T-helper 2 cell treated with Interferon-gamma antibody and Interleukin-4, amounts not matched to agents 5 μg/mL and 100 μg/mL, for 36 hours (primary cell): ENCODE data around the gene IGFBP2.

Experiments used
- DNase-seq: peaks from one replicate; pipeline ENCODE4 v3.0.0; 2021; ENCODE audit warnings: low spot score
- H3K27ac Mint-ChIP-seq: one replicate; pipeline ENCODE4 v1.8.0; 2021; ENCODE audit warnings: mild to moderate bottlenecking, mixed read lengths
- H3K27me3 Mint-ChIP-seq: one replicate; pipeline ENCODE4 v1.8.0; 2021; ENCODE audit warnings: low read depth, mixed read lengths
- H3K36me3 Mint-ChIP-seq: one replicate; pipeline ENCODE4 v1.8.0; 2021; ENCODE audit warnings: low read depth, mixed read lengths
- H3K4me1 Mint-ChIP-seq: one replicate; pipeline ENCODE4 v1.8.0; 2021; ENCODE audit warnings: low read depth, mixed read lengths
- H3K4me3 Mint-ChIP-seq: one replicate; pipeline ENCODE4 v1.8.0; 2022; ENCODE audit warnings: mild to moderate bottlenecking, moderate library complexity, mixed read lengths
- H3K9me3 Mint-ChIP-seq: one replicate; pipeline ENCODE4 v1.8.0; 2021; ENCODE audit warnings: mixed read lengths

IGFBP2 gene

DNA sequence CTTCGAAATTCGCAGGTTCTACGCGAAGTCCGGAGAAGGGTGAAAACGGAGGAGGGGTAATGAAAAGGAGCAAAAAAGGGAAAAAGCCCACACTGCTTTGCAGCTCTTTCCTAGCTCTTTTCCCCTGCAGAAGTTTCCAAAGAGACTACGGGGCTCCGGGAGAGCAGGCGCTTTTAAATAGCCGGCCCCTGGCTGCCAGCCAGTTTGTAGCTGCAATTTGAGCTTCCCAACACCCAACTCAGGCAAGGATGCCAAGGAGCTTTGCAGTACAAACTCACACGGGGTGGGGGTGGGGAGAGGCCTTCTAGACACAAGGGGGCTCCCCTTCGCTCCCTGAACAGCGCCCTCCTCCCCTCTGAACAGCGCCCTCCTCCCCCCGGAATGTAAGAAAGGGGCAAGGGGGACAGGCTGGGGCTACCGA lies 62.2 kb downstream of the IGFBP2 start, which contains the start of gene IGFBP5:
Gene IGFBP5 (minus strand): TSS at position 149 of the 421 bp plus-strand sequence. CDS start 774 bp downstream, outside the sequence.
- DNase-seq, result no peak
- Mint-ChIP-seq H3K27me3 (peaks cover 75% of the 10 kb centered on the region), H3K9me3 (no peaks in the 10 kb centered on the region), H3K27ac (no peak within 1 kb of the TSS), H3K36me3 (no peaks in the 10 kb centered on the region), H3K4me3 (peak within 1 kb of the TSS; percentile 82), H3K4me1 (peaks cover 27% of the 10 kb centered on the region)

DNA sequence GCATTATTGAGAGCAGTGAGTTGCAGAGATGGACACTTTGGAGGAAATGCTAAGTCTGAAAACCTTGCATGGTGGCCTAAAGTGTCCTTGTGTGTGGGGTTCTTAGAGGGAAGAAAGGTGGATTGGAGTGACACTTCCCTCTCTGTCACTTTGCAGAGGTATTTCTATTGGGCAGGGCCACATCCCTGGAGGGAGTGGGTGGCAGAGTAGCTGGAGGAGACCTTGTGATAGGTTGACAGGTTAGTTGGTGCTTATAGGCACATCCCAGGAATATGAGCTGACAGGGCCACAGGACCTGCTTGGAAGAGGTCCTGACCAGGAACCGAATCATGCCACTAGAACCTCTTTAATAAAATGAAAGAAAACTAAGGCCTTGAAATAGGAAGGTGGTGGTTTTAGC lies 63.1 kb downstream of the IGFBP2 start:
- H3K4me3 Mint-ChIP-seq, result no peak overlapping the region
- H3K4me1 Mint-ChIP-seq, result peaks cover 24% of the 10 kb centered on the region
- no peaks in the 10 kb centered on the region for H3K9me3 Mint-ChIP-seq
- no peak for DNase-seq
- H3K36me3 Mint-ChIP-seq, result no peaks in the 10 kb centered on the region
- H3K27me3 Mint-ChIP-seq, result peaks cover 67% of the 10 kb centered on the region
- no peak overlapping the region for H3K27ac Mint-ChIP-seq

DNA sequence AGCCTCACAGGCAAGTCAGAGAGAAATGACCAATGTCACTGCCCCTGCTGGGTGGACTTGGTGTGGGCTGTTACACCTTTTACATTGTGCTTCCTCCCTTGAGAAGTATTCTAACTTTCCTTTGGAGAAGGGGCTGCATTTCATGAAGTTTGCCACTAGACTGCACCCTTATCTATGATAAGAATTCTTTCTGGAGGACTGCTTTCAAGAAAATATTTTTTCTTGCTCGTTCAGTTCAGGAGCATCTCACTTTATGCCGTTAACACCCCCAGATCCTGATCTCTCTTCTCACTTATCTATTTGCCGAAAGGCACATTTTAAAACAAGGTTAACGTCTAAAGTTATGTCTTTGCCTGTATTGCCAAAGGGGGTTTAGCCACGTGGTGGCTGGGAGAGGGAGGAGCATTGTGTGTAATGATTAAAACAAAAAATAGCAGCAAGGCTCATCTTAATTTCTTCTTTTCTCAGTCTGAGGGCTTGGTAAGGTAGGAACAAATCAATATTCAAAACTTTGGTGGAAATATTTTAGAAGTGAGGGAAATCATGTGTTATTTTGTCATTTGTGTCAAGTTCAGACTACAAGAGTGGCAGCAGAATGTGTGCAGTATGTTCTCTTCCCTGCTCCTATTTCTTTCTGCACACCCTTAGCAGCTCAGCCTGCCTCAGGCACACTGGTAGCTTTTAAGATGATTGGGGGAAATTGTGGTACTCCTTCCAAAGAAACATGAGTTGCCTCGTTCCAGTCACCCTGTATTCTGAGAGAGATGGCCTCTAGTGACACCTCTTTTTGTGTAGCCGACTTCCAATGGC lies 63.7 kb downstream of the IGFBP2 start:
- H3K9me3 Mint-ChIP-seq, result no peaks in the 10 kb centered on the region
- DNase-seq, result no peak
- peaks cover 21% of the 10 kb centered on the region for H3K4me1 Mint-ChIP-seq
- peaks cover 63% of the 10 kb centered on the region for H3K27me3 Mint-ChIP-seq
- H3K27ac Mint-ChIP-seq, result no peak overlapping the region
- H3K4me3 Mint-ChIP-seq, result no peak overlapping the region
- no peaks in the 10 kb centered on the region for H3K36me3 Mint-ChIP-seq

DNA sequence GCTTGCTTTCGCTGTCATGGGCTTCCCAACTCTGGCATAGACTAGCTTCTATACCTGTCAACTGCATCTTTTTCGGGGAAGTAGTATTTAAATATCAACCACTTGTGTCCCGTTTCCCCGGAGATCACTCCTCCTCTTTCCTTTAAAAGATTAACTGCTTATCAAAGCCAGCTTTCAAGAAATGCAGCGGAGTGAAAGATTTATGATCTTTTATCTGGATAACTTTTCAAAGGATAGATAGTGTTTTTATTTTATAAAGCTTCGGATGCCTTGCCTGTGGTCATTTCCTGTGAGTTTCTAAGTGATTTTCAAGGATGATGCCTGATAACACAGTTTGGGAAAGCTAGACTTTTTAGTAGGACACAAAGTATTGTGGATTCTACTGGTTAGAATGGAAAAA lies 65.1 kb downstream of the IGFBP2 start:
- Mint-ChIP-seq H3K27me3 (peaks cover 52% of the 10 kb centered on the region), H3K4me1 (peaks cover 13% of the 10 kb centered on the region), H3K36me3 (no peaks in the 10 kb centered on the region), H3K27ac (no peak overlapping the region), H3K4me3 (no peak overlapping the region), H3K9me3 (no peaks in the 10 kb centered on the region)
- no peak for DNase-seq

DNA sequence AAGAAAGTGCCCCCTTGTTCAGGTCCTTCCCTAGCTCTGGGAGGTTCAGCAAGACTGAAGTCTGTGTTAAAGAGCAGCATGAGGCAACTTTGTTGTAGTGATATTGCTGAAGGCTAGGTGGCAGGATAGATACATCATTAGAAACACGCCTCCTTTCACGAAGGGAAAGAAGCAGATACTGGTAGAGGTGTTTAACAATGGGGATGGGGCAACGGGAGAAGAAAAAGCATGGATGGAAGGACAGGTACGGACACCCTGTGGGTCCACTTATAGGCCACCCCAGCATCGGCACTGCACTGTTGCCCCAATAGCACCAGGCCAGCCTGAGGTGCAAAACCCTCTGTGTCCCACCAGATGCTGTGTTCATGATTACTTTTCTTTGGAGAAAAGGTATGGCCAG lies 65.7 kb downstream of the IGFBP2 start:
- DNase-seq, result no peak
- H3K4me1 Mint-ChIP-seq, result peaks cover 10% of the 10 kb centered on the region
- no peak overlapping the region for H3K4me3 Mint-ChIP-seq
- peaks cover 46% of the 10 kb centered on the region for H3K27me3 Mint-ChIP-seq
- no peaks in the 10 kb centered on the region for H3K9me3 Mint-ChIP-seq
- no peaks in the 10 kb centered on the region for H3K36me3 Mint-ChIP-seq
- no peak overlapping the region for H3K27ac Mint-ChIP-seq

DNA sequence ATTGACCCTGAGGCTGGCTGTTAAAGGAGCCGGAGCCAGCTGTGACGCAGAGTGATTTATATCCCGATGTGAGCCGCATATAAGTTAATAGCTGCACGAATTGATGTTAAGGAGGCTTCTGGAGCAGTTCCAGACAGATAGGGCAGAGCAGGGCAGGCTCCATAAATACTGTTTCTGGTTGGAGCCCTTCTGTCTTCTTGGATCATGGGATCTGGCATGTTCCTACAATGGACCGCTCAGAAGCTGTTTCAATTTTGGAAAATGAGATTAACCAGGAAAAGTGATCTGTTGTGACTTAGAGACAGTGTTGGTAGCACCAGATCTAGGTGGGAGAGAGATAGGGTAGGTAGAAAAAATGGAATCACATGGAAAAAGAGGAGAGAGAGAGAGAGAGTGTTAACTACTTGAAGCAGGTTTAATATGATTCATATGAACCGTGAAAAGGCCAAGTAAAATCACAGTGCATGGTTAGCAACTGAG lies 66.9 kb downstream of the IGFBP2 start:
- Mint-ChIP-seq H3K36me3 (no peaks in the 10 kb centered on the region), H3K4me1 (peaks cover 3% of the 10 kb centered on the region), H3K27ac (no peak overlapping the region), H3K9me3 (no peaks in the 10 kb centered on the region), H3K27me3 (peaks cover 36% of the 10 kb centered on the region), H3K4me3 (no peak overlapping the region)
- DNase-seq, result no peak

DNA sequence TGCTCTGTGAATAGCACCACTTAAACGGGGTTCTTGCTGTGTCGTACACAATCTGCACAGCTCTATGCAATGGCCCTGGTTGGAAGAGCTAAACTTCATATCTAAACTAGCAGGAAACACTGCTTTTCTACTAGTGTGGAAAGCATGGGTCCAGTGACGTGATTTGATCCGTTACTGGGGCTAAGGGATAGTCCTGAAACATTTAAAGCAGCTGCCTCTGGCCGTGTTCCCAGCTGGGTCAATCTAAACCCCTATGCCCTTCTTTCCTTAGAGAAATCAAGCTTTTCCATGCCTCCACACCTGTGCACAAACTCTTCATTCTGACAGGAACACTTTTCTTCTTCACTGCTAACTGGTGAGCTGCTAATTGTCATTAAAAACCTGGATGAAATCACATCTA lies 67.6 kb downstream of the IGFBP2 start:
- no peak overlapping the region for H3K27ac Mint-ChIP-seq
- H3K9me3 Mint-ChIP-seq, result no peaks in the 10 kb centered on the region
- no peak overlapping the region for H3K4me3 Mint-ChIP-seq
- H3K36me3 Mint-ChIP-seq, result no peaks in the 10 kb centered on the region
- DNase-seq, result no peak
- peaks cover 30% of the 10 kb centered on the region for H3K27me3 Mint-ChIP-seq
- H3K4me1 Mint-ChIP-seq, result peaks cover 3% of the 10 kb centered on the region

DNA sequence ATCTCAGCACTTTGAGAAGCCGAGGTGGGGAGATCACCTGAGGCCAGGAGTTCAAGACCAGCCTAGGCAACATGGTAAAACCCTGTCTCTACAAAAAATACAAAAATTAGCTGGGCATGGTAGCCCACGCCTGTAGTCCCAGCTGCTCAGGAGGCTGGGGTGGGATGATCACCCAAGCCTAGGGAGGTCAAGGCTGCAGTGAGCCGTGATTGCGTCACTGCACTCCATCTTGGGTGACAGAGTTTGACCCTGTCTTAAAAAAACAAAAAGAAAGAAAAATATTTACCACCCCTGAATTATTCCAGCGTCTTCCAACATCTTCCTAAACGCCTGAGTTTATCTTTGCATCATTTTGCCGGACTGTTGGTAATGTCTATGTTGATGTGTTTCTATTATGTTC lies 68.3 kb downstream of the IGFBP2 start:
- no peak for DNase-seq
- Mint-ChIP-seq H3K27me3 (peaks cover 22% of the 10 kb centered on the region), H3K27ac (no peak overlapping the region), H3K4me1 (peaks cover 3% of the 10 kb centered on the region), H3K36me3 (no peaks in the 10 kb centered on the region), H3K4me3 (no peak overlapping the region), H3K9me3 (no peaks in the 10 kb centered on the region)

DNA sequence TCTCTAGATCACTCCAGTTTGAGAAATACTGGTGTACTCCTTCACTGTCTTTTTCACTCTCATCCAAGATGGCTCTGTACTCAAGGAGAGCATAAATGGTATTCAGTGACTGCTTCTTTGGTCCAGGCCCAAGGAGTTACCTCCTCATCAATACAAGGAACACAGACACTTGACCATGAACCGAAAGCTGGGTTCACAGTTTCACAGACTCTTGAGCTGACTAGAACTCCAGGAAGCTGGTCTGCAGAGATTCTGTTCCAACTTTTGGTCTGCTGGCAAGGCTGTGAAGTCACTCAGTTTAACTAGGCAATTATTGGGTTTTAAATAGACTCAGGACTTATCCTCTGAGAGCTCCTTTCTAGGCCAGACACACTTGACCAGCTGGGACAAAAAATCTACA lies 69.5 kb downstream of the IGFBP2 start:
- Mint-ChIP-seq H3K9me3 (no peaks in the 10 kb centered on the region), H3K27ac (no peak overlapping the region), H3K4me1 (no peaks in the 10 kb centered on the region)

DNA sequence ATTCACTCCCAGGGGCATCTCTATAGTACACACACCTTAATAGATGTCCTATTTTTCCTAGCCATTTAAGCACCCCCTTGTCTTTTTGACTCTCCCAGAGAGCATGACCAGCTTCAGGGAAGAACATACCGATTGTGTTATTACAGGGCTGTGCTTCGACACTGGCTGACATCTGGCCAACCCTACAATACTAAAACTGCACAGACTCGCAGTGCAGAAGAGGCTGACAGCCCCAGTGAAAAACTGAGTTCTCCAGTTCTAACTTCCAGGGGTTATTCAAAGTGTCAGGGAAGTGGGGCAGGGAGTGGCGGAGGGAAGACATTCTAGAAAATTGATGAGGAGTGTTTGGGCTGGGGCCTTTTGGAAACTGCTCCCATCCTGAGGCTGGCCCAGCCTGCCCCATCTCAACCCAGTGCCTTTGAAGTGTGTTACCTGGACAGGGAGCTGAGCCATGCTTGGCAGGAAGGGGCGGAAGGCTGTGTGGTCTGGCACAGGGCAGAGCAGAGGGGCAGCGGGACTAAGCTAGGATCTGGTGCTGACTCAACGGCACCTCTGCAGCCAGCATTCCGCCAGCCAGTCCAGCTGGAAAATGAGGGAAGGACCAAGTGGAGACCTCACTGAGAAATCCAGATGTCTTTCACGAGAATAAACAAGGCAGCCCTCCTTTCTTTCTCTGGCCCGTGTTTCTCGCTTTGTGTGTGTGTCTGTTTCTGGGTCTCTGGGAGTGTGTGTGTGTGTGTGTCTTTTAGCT lies 77.5 kb downstream of the IGFBP2 start:
- Mint-ChIP-seq H3K27me3 (peaks cover 3% of the 10 kb centered on the region), H3K9me3 (peaks cover 5% of the 10 kb centered on the region), H3K4me3 (no peak overlapping the region), H3K4me1 (no peaks in the 10 kb centered on the region), H3K27ac (no peak overlapping the region), H3K36me3 (no peaks in the 10 kb centered on the region)
- DNase-seq, result no peak

More for the DNA sequence above, 69.5 kb downstream of the IGFBP2 start:
- Mint-ChIP-seq H3K27me3 (peaks cover 10% of the 10 kb centered on the region), H3K4me3 (no peak overlapping the region), H3K36me3 (no peaks in the 10 kb centered on the region)
- DNase-seq, result no peak

DNA sequence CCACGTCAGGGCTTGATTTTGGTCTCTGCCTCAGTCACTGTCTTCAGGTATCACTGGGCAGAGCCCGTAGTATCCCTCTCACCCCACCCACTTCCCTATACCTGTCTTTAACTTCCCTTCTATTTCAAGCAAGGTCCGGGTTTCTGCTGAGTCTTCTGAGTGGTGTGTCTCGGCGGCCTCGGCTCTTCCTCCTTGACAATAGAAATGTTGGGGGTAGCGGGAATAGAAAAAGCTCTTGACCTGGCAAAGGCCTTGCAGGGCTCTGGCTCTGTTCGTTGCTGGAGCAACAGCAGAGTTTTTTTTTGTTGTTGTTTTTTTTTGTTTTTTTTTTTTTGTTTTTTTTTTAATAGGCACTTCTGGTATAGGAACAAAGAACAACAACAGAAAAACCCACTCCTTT lies 78.1 kb downstream of the IGFBP2 start:
- no peak for DNase-seq
- no peaks in the 10 kb centered on the region for H3K4me1 Mint-ChIP-seq
- peaks cover 3% of the 10 kb centered on the region for H3K27me3 Mint-ChIP-seq
- H3K36me3 Mint-ChIP-seq, result no peaks in the 10 kb centered on the region
- no peak overlapping the region for H3K4me3 Mint-ChIP-seq
- no peak overlapping the region for H3K27ac Mint-ChIP-seq
- H3K9me3 Mint-ChIP-seq, result peaks cover 5% of the 10 kb centered on the region

DNA sequence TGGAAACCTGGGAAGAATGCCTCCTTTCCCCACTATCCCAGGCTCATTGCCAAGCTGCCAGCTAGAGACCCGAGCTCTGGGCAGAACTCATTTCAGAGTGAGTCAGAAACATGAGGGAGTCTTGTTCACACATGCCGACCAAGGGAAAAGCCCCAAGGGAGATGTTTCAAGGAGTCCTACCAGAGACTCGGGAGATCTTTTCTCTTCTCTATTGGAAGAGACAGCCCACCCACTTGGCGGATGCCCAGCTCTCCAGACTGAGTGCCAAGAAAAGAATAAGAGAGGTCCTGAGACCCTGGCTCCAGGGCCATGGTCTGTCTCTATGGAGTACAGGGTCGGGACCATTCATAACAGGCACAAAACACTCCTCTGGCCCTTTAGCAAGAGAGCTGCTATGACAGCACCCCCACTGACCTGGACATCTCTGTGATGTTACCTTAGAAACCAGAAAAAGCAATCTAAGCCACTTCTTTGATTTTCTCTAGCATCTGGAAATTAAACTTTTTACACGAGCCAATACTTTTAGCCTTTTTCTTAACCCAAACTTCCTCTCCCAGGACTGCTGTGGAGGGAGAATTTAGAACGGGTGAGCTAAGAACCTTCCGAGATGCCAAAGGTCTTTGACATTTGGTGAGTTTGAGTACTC lies 80.6 kb downstream of the IGFBP2 start:
- H3K27me3 Mint-ChIP-seq, result peaks cover 3% of the 10 kb centered on the region
- no peak for DNase-seq
- H3K36me3 Mint-ChIP-seq, result no peaks in the 10 kb centered on the region
- no peak overlapping the region for H3K27ac Mint-ChIP-seq
- H3K9me3 Mint-ChIP-seq, result peaks cover 5% of the 10 kb centered on the region
- H3K4me3 Mint-ChIP-seq, result no peak overlapping the region
- H3K4me1 Mint-ChIP-seq, result no peaks in the 10 kb centered on the region
